ENCODE data around the gene MISP3. TPM values are rescaled to one million over a fixed set of nuclear protein-coding genes. Genes with fewer than 3 reads are reported as not detected.
"Not testable (repeated sequence)": the region's sequence is repeated elsewhere in the genome, so short reads cannot be mapped to it uniquely, and the experiment has no call there.

Gene MISP3
- total RNA-seq (1 to 10 TPM in 1 of 2 experiments, under 1 TPM in 1; 1.00 to 1.2 TPM), polyA plus RNA-seq (2.1 TPM)

- Histone ChIP-seq H3K4me3 (ENCODE audit: low read length) (peak within 1 kb of the TSS; percentile 73), H3K27ac (ENCODE audit: low read depth, low read length) (peak within 1 kb of the TSS; percentile 64), H3K4me1 (ENCODE audit: insufficient read depth, low read length) (peaks cover 33% of the 10 kb centered on the region), H3K36me3 (ENCODE audit: insufficient read depth, low read length) (no peaks in the 10 kb centered on the region), H3K9me3 (ENCODE audit: low read length) (no peaks in the 10 kb centered on the region), H3K27me3 (ENCODE audit: insufficient read depth, low read length, poor library complexity, severe bottlenecking) (no peaks in the 10 kb centered on the region)
- Mint-ChIP-seq H3K9me3 (no peaks in the 10 kb centered on the region), H3K27ac (peak within 1 kb of the TSS in 7 of 8 donors; percentile 36 to 93 (median 78)), H3K27me3 (no peaks in the 10 kb centered on the region), H3K4me3 (peak within 1 kb of the TSS; percentile 91 to 94 (median 93)), H3K4me1 (peaks cover 7 to 29% (median 15%) of the 10 kb centered on the region in 3 donors), H3K36me3 (peaks cover 0 to 4% (median 0%) of the 10 kb centered on the region in 3 donors)
- peak in 1 of 5 donors; percentile 28 for DNase-seq
- ChIA-PET CTCF (interaction anchor here (0.5 to 6.6 kb wide), 19 partner anchors 10 to 431 kb away, joined by 3 to 67 read pairs (median 6); partner anchors contain the start of genes ASF1B, C19orf67, NANOS3 and PALM3), POLR2A (interaction anchor here (0.5 to 3.6 kb wide), 4 partner anchors 44 to 193 kb away, joined by 3 to 15 read pairs (median 4); partner anchors contain the start of genes ASF1B and RFX1)
Measured at GRCh38 chr19:14072535-14073260, at the start of gene MISP3. Gene MISP3, plus strand, starts transcription at chr19:14072786. Its CDS starts 524 bp downstream, at chr19:14073310.

DNA sequence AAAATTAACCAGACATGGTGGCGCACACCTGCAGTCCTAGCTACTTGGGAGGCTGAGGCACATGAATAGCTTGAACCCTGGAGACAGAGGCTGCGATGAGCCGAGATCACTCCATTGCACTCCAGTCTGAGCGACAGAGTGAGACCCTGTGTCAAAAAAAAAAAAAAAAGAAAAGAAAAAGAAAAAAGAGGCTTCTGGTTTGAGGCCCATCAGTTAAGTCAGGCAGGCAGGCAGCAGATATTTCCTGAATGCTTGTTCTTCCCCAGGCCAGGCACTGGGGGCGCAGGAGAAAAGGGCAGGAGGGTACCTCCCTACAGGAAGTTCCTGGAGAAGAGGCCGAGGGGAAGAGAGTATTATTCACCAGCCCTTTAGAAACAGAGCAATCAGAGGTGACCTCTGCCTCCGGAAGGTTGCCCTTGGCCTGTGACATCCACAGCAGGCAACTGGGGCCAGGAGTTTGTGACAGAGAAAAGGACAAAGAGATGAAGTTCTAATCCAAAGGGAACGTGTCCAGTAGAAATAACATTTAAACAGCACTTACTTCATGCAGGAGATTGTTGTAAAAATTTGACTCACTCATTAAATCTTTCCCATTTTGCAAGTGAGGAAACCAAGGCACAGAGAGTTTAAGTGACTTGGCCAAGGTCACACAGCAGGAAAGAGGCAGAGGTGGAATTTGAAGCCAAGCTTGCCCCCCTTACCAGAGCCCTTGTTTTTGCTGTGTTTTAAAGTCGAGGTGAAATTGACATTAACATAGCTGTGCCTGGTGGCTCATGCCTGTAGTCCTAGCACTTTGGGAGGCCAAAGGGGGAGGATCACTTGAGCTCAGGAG lies 49.0 kb upstream of the MISP3 start:
- H3K27me3 Mint-ChIP-seq, result no peaks in the 10 kb centered on the region
- peak overlapping the region in 1 of 8 donors; percentile 47 for H3K27ac Mint-ChIP-seq
- Histone ChIP-seq H3K36me3 (ENCODE audit: insufficient read depth, low read length) (no peaks in the 10 kb centered on the region), H3K27ac (ENCODE audit: low read depth, low read length) (no peak overlapping the region), H3K27me3 (ENCODE audit: insufficient read depth, low read length, poor library complexity, severe bottlenecking) (no peaks in the 10 kb centered on the region), H3K4me1 (ENCODE audit: insufficient read depth, low read length) (no peaks in the 10 kb centered on the region), H3K9me3 (ENCODE audit: low read length) (no peaks in the 10 kb centered on the region), H3K4me3 (ENCODE audit: low read length) (no peak overlapping the region)
- H3K9me3 Mint-ChIP-seq, result no peaks in the 10 kb centered on the region
- POLR2A ChIA-PET, result no interaction called here
- peaks cover 0 to 6% (median 2%) of the 10 kb centered on the region in 3 donors for H3K4me1 Mint-ChIP-seq
- no peaks in the 10 kb centered on the region for H3K36me3 Mint-ChIP-seq
- CTCF ChIA-PET, result interaction anchor here (1.7 kb wide), 1 partner anchor 161 kb away, joined by 4 read pairs; no protein-coding TSS in a partner anchor
- no peak for DNase-seq
- no peak overlapping the region for H3K4me3 Mint-ChIP-seq

GRCh38 chr19:14026652-14027192 lies 45.9 kb upstream of the MISP3 start:
- H3K9me3 Mint-ChIP-seq, H3K36me3 Mint-ChIP-seq: not testable (repeated sequence)
- POLR2A ChIA-PET, result interaction anchor here (1.8 kb wide), 1 partner anchor 20 kb away, joined by 6 read pairs; the partner anchor contains the start of gene RFX1

GRCh38 chr19:14027856-14028450 lies 44.6 kb upstream of the MISP3 start, which contains the start of gene RLN3:
Gene RLN3, plus strand, starts transcription at chr19:14028148. Its CDS starts 57 bp downstream, at chr19:14028205.
- H3K4me1 ChIP-seq (ENCODE audit: insufficient read depth, low read length), result peaks cover 16% of the 10 kb centered on the region
- no peak within 1 kb of the TSS for H3K4me3 ChIP-seq (ENCODE audit: low read length)
- POLR2A ChIA-PET, result interaction anchor here (1.8 kb wide), 1 partner anchor 21 kb away, joined by 6 read pairs; the partner anchor contains the start of gene RFX1
- Mint-ChIP-seq H3K4me3 (peak within 1 kb of the TSS in 2 of 7 donors; percentile 28 to 78), H3K36me3 (peaks cover 0 to 7% (median 0%) of the 10 kb centered on the region in 3 donors), H3K27me3 (no peaks in the 10 kb centered on the region), H3K4me1 (peaks cover 16 to 33% (median 22%) of the 10 kb centered on the region in 3 donors), H3K27ac (peak within 1 kb of the TSS in 7 of 8 donors; percentile 47 to 93 (median 63)), H3K9me3 (no peaks in the 10 kb centered on the region)
- CTCF ChIA-PET, result no interaction called here
- H3K27me3 ChIP-seq (ENCODE audit: insufficient read depth, low read length, poor library complexity, severe bottlenecking), result no peaks in the 10 kb centered on the region
- H3K9me3 ChIP-seq (ENCODE audit: low read length), result no peaks in the 10 kb centered on the region
- no peak within 1 kb of the TSS for H3K27ac ChIP-seq (ENCODE audit: low read depth, low read length)
- DNase-seq, result no peak
- no peaks in the 10 kb centered on the region for H3K36me3 ChIP-seq (ENCODE audit: insufficient read depth, low read length)

More at GRCh38 chr19:14026652-14027192, 45.9 kb upstream of the MISP3 start:
- not testable (repeated sequence) for H3K9me3 ChIP-seq (ENCODE audit: low read length); DNase-seq; H3K36me3 ChIP-seq (ENCODE audit: insufficient read depth, low read length); H3K27me3 ChIP-seq (ENCODE audit: insufficient read depth, low read length, poor library complexity, severe bottlenecking); H3K27ac Mint-ChIP-seq; H3K27me3 Mint-ChIP-seq; H3K4me3 Mint-ChIP-seq; H3K4me3 ChIP-seq (ENCODE audit: low read length); H3K27ac ChIP-seq (ENCODE audit: low read depth, low read length)
- CTCF ChIA-PET, result interaction anchor here (0.8 kb wide), 1 partner anchor 124 kb away, joined by 3 read pairs; no protein-coding TSS in a partner anchor
- peaks cover 11 to 22% (median 17%) of the 10 kb centered on the region in 3 donors for H3K4me1 Mint-ChIP-seq
- H3K4me1 ChIP-seq (ENCODE audit: insufficient read depth, low read length), result peaks cover 13% of the 10 kb centered on the region

DNA sequence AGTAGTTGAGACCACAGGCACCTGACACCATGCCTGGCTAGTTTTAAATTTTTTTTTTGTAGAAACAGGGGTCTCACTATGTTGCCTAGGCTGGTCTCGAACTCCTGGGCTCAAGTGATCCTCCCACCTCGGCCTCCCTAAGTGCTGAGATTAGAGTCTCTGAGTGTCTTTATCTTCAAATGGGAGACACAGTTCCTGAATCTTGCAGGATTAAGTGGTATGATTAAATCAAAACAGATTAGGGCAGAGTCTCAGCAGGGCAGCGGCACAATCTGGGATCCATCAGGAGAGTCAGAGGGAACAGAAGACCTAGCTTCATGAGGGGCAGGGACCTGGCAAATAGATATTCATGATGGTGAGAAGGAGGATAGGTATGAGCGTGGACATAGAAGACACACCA lies 43.7 kb upstream of the MISP3 start:
- peaks cover 21% of the 10 kb centered on the region for H3K4me1 ChIP-seq (ENCODE audit: insufficient read depth, low read length)
- Mint-ChIP-seq H3K9me3 (no peaks in the 10 kb centered on the region), H3K27ac (peak overlapping the region in 7 of 8 donors; percentile 19 to 93 (median 59)), H3K36me3 (peaks cover under 1 to 8% (median under 1%) of the 10 kb centered on the region in 3 donors), H3K4me3 (peak overlapping the region in 2 of 7 donors; percentile 28 to 78), H3K4me1 (peaks cover 19 to 32% (median 25%) of the 10 kb centered on the region in 3 donors), H3K27me3 (no peaks in the 10 kb centered on the region)
- no peaks in the 10 kb centered on the region for H3K36me3 ChIP-seq (ENCODE audit: insufficient read depth, low read length)
- no peak for DNase-seq
- CTCF ChIA-PET, result interaction anchor here (0.8 kb wide), 1 partner anchor 108 kb away, joined by 3 read pairs; no protein-coding TSS in a partner anchor
- H3K9me3 ChIP-seq (ENCODE audit: low read length), result no peaks in the 10 kb centered on the region
- H3K4me3 ChIP-seq (ENCODE audit: low read length), result no peak overlapping the region
- H3K27ac ChIP-seq (ENCODE audit: low read depth, low read length), result no peak overlapping the region
- POLR2A ChIA-PET, result interaction anchor here (0.5 kb wide), 1 partner anchor 144 kb away, joined by 3 read pairs; no protein-coding TSS in a partner anchor
- H3K27me3 ChIP-seq (ENCODE audit: insufficient read depth, low read length, poor library complexity, severe bottlenecking), result no peaks in the 10 kb centered on the region

DNA sequence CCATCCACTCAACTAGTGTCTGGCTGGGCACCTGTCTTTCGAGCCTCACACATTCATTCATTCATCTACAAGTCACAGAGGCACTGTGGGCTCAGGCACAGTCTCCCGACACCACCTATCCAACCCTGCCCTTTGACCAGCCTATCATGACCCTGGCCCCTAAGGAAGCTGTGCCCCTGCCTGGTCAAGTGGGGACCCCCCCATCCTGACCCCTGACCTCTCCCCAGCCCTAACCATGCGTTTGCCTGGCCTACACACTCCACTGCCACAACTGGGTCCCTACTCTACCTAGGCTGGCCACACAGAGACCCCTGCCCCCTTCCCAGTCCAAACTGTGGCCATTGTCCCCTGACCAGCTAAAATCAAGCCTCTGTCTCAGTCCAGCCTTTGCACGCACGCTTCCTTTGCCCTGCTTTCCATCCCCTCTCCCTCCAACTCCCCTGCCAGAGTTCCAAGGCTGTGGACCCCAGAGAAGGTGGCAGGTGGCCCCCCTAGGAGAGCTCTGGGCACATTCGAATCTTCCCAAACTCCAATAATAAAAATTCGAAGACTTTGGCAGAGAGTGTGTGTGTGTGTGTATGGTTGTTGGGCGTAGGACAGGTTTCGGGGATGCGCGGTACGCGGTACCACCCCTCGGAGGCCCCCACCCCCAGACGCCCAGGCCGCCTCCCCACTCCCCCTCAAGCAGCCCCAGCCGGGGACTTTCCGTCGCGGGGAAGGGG lies 41.4 kb upstream of the MISP3 start:
- H3K4me1 ChIP-seq (ENCODE audit: insufficient read depth, low read length), result peaks cover 24% of the 10 kb centered on the region
- Mint-ChIP-seq H3K4me3 (peak overlapping the region; percentile 86 to 99 (median 94)), H3K27me3 (no peaks in the 10 kb centered on the region), H3K9me3 (no peaks in the 10 kb centered on the region), H3K36me3 (peaks cover 3 to 16% (median 4%) of the 10 kb centered on the region in 3 donors), H3K27ac (peak overlapping the region; percentile 86 to 99 (median 98)), H3K4me1 (peaks cover 22 to 40% (median 35%) of the 10 kb centered on the region in 3 donors)
- H3K27ac ChIP-seq (ENCODE audit: low read depth, low read length), result peak overlapping the region; percentile 97
- H3K36me3 ChIP-seq (ENCODE audit: insufficient read depth, low read length), result no peaks in the 10 kb centered on the region
- DNase-seq, result peak in 3 of 5 donors; percentile 69 to 90 (median 79)
- no peaks in the 10 kb centered on the region for H3K9me3 ChIP-seq (ENCODE audit: low read length)
- ChIA-PET POLR2A (interaction anchor here (0.5 to 3.6 kb wide), 23 partner anchors 9 to 185 kb away, joined by 3 to 47 read pairs (median 5); partner anchors contain the start of genes DCAF15 and RFX1), CTCF (interaction anchor here (0.8 to 2.5 kb wide), 23 partner anchors 9 to 150 kb away, joined by 3 to 19 read pairs (median 4); partner anchors contain the start of genes ASF1B, BRME1, CC2D1A and MISP3)
- no peaks in the 10 kb centered on the region for H3K27me3 ChIP-seq (ENCODE audit: insufficient read depth, low read length, poor library complexity, severe bottlenecking)
- peak overlapping the region; percentile 69 for H3K4me3 ChIP-seq (ENCODE audit: low read length)

Data from CD8-positive, alpha-beta memory T cell (primary cell).